NCI-H1105 (cell line): ENCODE data around the gene GATC.
A peak's percentile ranks its signal among the peaks of the same experiment; 100 is the strongest.
"Not testable (repeated sequence)": the region's sequence is repeated elsewhere in the genome, so short reads cannot be mapped to it uniquely, and the experiment has no call there.

ENCODE experiments used
- DNase-seq: peaks from one replicate; lab custom pipeline; 2025; lab: John Stamatoyannopoulos, UW

Gene GATC

GRCh38 chr12:120470150-120470784, 24.0 kb downstream of the GATC start:
- no peak for DNase-seq

- DNase-seq = no peak
These were observed 26.3 kb downstream of the GATC start for GRCh38 chr12:120472521-120472920.

- DNase-seq = no peak
These were observed 27.8 kb downstream of the GATC start for GRCh38 chr12:120473807-120474615.

- no peak for DNase-seq
These were observed 28.3 kb downstream of the GATC start for GRCh38 chr12:120474616-120474960.

- no peak for DNase-seq
These were observed 29.4 kb downstream of the GATC start for GRCh38 chr12:120475643-120476042.

GRCh38 chr12:120479458-120479857, 33.2 kb downstream of the GATC start:
- DNase-seq = no peak

GRCh38 chr12:120480211-120480610, 34.0 kb downstream of the GATC start:
- DNase-seq = no peak

GRCh38 chr12:120481022-120481767, 35.0 kb downstream of the GATC start:
- no peak for DNase-seq

- no peak for DNase-seq
These were observed 37.4 kb downstream of the GATC start for GRCh38 chr12:120483621-120484020.

- no peak for DNase-seq
These were observed 40.0 kb downstream of the GATC start for GRCh38 chr12:120485961-120486881.

- DNase-seq = not testable (repeated sequence)
These were observed 41.3 kb downstream of the GATC start for GRCh38 chr12:120487552-120487951.

GRCh38 chr12:120488057-120488640, 41.9 kb downstream of the GATC start:
- DNase-seq = no peak

- no peak for DNase-seq
These were observed 42.8 kb downstream of the GATC start for GRCh38 chr12:120489018-120489417.

- DNase-seq = no peak
These were observed 44.1 kb downstream of the GATC start for GRCh38 chr12:120490325-120490724.

GRCh38 chr12:120490833-120491512, 44.7 kb downstream of the GATC start:
- no peak for DNase-seq

GRCh38 chr12:120495186-120495730, 49.0 kb downstream of the GATC start:
- DNase-seq = no peak

GRCh38 chr12:120495731-120496412, 49.6 kb downstream of the GATC start, which contains the start of gene DYNLL1:
DYNLL1 (plus strand) TSS chr12:120496113; CDS start chr12:120496422, 309 bp downstream.
- peak; percentile 93 for DNase-seq

- peak; percentile 19 for DNase-seq
These were observed 50.4 kb downstream of the GATC start for GRCh38 chr12:120496413-120497340.
